Activated CD4-positive, alpha-beta T cell treated with anti-CD3 and anti-CD28 coated beads for 36 hours (primary cell): ENCODE measurements around the gene ARID3B. TPM values are rescaled to one million over a fixed set of nuclear protein-coding genes. Genes with fewer than 3 reads are reported as not detected.
"Not testable (repeated sequence)": the region's sequence is repeated elsewhere in the genome, so short reads cannot be mapped to it uniquely, and the experiment has no call there.

Source experiments
- ATAC-seq: fragments of 200-7000 bp; cut with Tn5 transposase; one replicate; pipeline ENCODE4 v1.10.0; 2021; ENCODE audit warnings: mild to moderate bottlenecking, moderate library complexity
- CTCF ChIA-PET: fragments of 350-600 bp; sonication (Branson Sonifier 250); formaldehyde crosslinking; loops from one replicate; lab custom pipeline; 2021; ENCODE audit warnings: antibody characterized with exemption; lab: Charles Lee
- POLR2A ChIA-PET: fragments of 350-600 bp; sonication (Branson Sonifier 250); formaldehyde crosslinking; loops from one replicate; lab custom pipeline; 2021; ENCODE audit warnings: antibody characterized with exemption, inconsistent platforms; lab: Charles Lee
- DNase-seq: peaks from one replicate; pipeline ENCODE4 v3.0.0-alpha.2; 2020
- H3K27ac Mint-ChIP-seq: one replicate; pipeline ENCODE4 v1.8.0; 2021; ENCODE audit warnings: mixed read lengths
- H3K27me3 Mint-ChIP-seq: one replicate; pipeline ENCODE4 v1.8.0; 2021; ENCODE audit warnings: mixed read lengths
- H3K36me3 Mint-ChIP-seq: one replicate; pipeline ENCODE4 v1.8.0; 2021; ENCODE audit warnings: low read depth, mixed read lengths
- H3K4me1 Mint-ChIP-seq: one replicate; pipeline ENCODE4 v1.8.0; 2021; ENCODE audit warnings: mixed read lengths
- H3K4me3 Mint-ChIP-seq: one replicate; pipeline ENCODE4 v1.8.0; 2021; ENCODE audit warnings: mild to moderate bottlenecking, moderate library complexity, mixed read lengths
- H3K9me3 Mint-ChIP-seq: one replicate; pipeline ENCODE4 v1.8.0; 2021; ENCODE audit warnings: low read depth, mixed read lengths
- intact Hi-C, 2 experiments: fragments of 100-400 bp; cut with DNase I in 1 of 2; cut with micrococcal nuclease in 1 of 2; formaldehyde crosslinking; loops; one replicate each; pipeline versions ENCODE4 v1.14.2 to v1.15.1; 2022 to 2024; cut with DNase I, micrococcal nuclease
- total RNA-seq, 2 experiments: library from RNA; stranded (reverse); gene quantifications; one replicate each; pipeline ENCODE4 v1.2.3, GENCODE V29; 2021

ARID3B gene
- total RNA-seq, 2 experiments from 2014 or later, result 23.9 to 25.4 TPM

- ATAC-seq, result no peak
- no peaks in the 10 kb centered on the region for H3K27me3 Mint-ChIP-seq
- intact Hi-C loops, result no loop called here
- ChIA-PET POLR2A (no interaction called here), CTCF (interaction anchor here (1.0 to 21.2 kb wide), 4 partner anchors 5 to 159 kb away, joined by 4 to 458 read pairs (median 170); partner anchors contain the start of genes CLK3 and CSK)
- no peaks in the 10 kb centered on the region for H3K9me3 Mint-ChIP-seq
- no peak for DNase-seq
- no peak overlapping the region for H3K27ac Mint-ChIP-seq
- peaks cover 5% of the 10 kb centered on the region for H3K4me1 Mint-ChIP-seq
- no peak overlapping the region for H3K4me3 Mint-ChIP-seq
- peaks cover 40% of the 10 kb centered on the region for H3K36me3 Mint-ChIP-seq
Observed at GRCh38 chr15:74628949-74629348, 87.9 kb downstream of the ARID3B start.

DNA sequence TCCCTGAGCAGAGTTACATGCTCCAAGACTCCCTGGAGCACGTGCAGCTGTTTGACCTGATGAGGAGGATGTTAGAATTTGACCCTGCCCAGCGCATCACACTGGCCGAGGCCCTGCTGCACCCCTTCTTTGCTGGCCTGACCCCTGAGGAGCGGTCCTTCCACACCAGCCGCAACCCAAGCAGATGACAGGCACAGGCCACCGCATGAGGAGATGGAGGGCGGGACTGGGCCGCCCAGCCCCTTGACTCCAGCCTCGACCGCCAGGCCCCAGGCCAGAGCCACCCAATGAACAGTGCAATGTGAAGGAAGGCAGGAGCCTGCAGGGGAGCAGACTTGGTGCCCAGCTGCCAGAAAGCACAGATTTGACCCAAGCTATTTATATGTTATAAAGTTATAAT is 88.7 kb downstream of the ARID3B start:
- CTCF ChIA-PET, result interaction anchor here (0.7 to 21.2 kb wide), 4 partner anchors 8 to 254 kb away, joined by 3 to 458 read pairs (median 87); partner anchors contain the start of genes CLK3 and CSK
- intact Hi-C loops, result loop anchor here in 1 of 2 experiments (10.0 kb wide), 1 partner anchor 325 kb away; the partner anchor contains the start of gene RPP25
- H3K27me3 Mint-ChIP-seq, H3K4me3 Mint-ChIP-seq, DNase-seq, POLR2A ChIA-PET, H3K4me1 Mint-ChIP-seq, H3K27ac Mint-ChIP-seq, H3K9me3 Mint-ChIP-seq, ATAC-seq: not testable (repeated sequence)
- peaks cover 36% of the 10 kb centered on the region for H3K36me3 Mint-ChIP-seq

DNA sequence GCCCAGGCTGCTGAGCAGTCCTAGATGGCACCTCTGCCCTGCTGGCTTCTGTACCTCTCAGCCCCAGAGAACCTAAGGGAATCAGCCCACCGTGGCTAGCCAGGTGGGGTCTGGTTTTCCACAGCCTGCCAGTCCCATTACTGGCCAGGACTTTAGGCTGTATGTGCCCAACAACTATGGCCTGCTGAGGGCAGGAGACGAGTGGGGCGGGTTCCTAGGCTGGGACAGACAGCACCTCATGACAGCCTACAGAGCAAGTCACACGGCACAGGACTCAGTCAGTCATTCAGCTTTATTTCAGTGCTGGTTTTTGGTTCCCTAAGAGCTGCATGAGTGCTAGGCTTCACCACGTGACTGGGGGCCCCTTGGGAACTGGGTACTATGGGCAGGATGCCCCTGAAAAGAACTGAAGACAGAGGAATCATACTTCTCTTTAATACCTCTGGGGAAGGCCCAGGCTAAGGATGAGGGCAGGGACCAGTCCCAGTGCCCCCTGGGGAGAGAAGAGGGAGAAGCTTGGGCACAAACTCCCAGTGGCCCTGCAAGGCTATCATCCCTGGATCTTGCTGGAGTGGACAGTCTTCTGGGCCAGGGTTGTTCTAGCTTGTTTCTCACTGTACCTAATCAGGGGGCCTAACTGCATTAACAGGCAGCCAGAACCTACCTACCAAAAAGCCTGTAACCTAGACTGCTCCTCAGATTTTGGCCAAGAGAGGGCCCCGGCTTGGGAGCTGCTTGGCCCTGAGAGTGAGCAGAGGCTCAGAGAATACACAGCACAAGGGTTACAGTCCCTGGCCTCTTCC is 89.5 kb downstream of the ARID3B start:
- no peaks in the 10 kb centered on the region for H3K27me3 Mint-ChIP-seq
- DNase-seq, result no peak
- CTCF ChIA-PET, result interaction anchor here (0.5 to 21.2 kb wide), 14 partner anchors 9 to 321 kb away, joined by 3 to 458 read pairs (median 4); partner anchors contain the start of genes CLK3 and CSK
- no peak overlapping the region for H3K4me3 Mint-ChIP-seq
- POLR2A ChIA-PET, result interaction anchor here (0.6 to 1.7 kb wide), 2 partner anchors 13 to 175 kb away, joined by 3 to 5 read pairs; no protein-coding TSS in a partner anchor
- intact Hi-C loops, result loop anchor here in 1 of 2 experiments (10.0 kb wide), 1 partner anchor 324 kb away; the partner anchor contains the start of gene RPP25
- no peaks in the 10 kb centered on the region for H3K9me3 Mint-ChIP-seq
- H3K4me1 Mint-ChIP-seq, result peaks cover 5% of the 10 kb centered on the region
- peak; percentile 16 for ATAC-seq
- no peak overlapping the region for H3K27ac Mint-ChIP-seq
- H3K36me3 Mint-ChIP-seq, result peaks cover 35% of the 10 kb centered on the region

DNA sequence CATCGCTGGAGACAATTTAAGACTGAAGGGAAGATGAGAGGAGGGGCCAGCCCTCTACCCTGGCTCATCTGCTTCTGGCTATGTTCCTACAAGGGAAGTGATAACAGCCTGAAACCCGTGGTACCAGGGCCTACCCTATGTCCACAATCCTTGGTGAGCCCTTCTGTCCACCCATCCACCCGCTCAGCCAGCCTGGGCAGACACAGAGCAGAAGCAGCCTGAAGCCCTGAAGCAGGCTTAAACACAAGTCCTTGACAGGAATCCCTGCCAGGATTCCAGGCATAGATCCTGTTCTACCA is 90.0 kb downstream of the ARID3B start:
- H3K9me3 Mint-ChIP-seq, result no peaks in the 10 kb centered on the region
- ATAC-seq (no peak), DNase-seq (no peak)
- H3K4me1 Mint-ChIP-seq, result peaks cover 5% of the 10 kb centered on the region
- intact Hi-C loops, result loop anchor here in 1 of 2 experiments (10.0 kb wide), 1 partner anchor 324 kb away; the partner anchor contains the start of gene RPP25
- CTCF ChIA-PET, result interaction anchor here (0.9 to 21.2 kb wide), 13 partner anchors 9 to 321 kb away, joined by 3 to 458 read pairs (median 5); partner anchors contain the start of genes CLK3, CSK and CYP1A1
- no peaks in the 10 kb centered on the region for H3K27me3 Mint-ChIP-seq
- peaks cover 33% of the 10 kb centered on the region for H3K36me3 Mint-ChIP-seq
- POLR2A ChIA-PET, result interaction anchor here (0.6 to 1.7 kb wide), 2 partner anchors 13 to 837 kb away, joined by 3 to 5 read pairs; no protein-coding TSS in a partner anchor
- no peak overlapping the region for H3K4me3 Mint-ChIP-seq
- H3K27ac Mint-ChIP-seq, result no peak overlapping the region

DNA sequence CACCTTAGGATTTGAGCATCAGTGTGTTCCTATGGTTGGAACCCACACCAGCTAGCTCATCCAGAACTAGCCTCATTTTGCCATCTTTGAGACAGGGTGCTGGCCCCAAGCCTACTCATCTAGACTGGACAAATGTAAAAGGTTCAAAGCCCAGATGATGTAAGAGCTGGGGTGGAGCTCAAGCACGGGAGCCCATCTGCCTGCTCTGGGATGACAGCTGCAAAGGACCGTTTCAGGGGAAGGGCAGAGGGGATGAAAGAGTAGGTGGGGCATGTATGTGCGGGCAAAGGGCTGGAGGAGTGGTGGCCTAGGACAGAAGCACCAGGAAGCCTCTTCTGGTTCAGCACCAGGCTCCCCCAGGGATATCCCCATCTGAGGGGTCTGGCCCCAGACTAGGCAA is 90.4 kb downstream of the ARID3B start:
- no peaks in the 10 kb centered on the region for H3K9me3 Mint-ChIP-seq
- intact Hi-C loops, result loop anchor here in 1 of 2 experiments (10.0 kb wide), 1 partner anchor 323 kb away; the partner anchor contains the start of gene RPP25
- peaks cover 1% of the 10 kb centered on the region for H3K4me1 Mint-ChIP-seq
- no peaks in the 10 kb centered on the region for H3K27me3 Mint-ChIP-seq
- ChIA-PET CTCF (interaction anchor here (0.6 to 21.2 kb wide), 27 partner anchors 9 to 320 kb away, joined by 3 to 458 read pairs (median 4); partner anchors contain the start of genes ARID3B, CLK3, CSK and CYP1A1), POLR2A (interaction anchor here (0.6 to 1.7 kb wide), 3 partner anchors 14 to 836 kb away, joined by 3 to 5 read pairs (median 4); no protein-coding TSS in a partner anchor)
- no peak overlapping the region for H3K27ac Mint-ChIP-seq
- H3K36me3 Mint-ChIP-seq, result peaks cover 31% of the 10 kb centered on the region
- no peak for ATAC-seq
- no peak for DNase-seq
- H3K4me3 Mint-ChIP-seq, result no peak overlapping the region

DNA sequence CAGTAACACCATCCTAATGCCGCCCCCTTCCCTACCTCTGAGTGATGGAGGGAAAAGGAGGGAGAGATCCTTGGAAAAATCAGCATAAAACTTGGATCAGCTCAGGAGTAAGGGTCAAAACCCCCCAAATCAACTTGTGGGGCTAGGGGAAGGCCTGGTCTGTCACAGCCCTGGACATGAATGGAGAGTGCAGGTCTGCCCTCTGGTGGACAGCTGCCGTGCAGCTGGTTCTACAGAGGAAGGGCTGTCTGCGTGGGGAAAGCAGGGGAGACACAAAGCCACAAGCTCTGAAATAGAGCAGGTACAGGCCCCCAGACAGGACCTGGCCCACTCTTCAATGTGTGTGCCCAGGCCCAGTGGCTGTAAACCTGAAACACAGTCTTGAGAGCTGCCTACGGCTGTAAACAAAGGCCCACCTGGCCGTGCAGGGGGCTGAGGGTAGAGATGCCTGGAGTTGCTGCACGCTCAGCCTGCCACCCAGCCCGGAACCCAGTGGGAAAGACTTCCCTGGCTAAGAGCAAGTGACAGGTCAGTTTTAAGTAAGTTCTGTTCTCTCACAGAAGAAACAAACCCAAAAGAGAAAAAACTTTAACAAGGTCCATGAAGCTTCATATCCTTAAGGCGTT is 91.0 kb downstream of the ARID3B start:
- Mint-ChIP-seq H3K9me3 (no peaks in the 10 kb centered on the region), H3K36me3 (peaks cover 27% of the 10 kb centered on the region), H3K27me3 (no peaks in the 10 kb centered on the region), H3K4me3 (no peak overlapping the region), H3K27ac (no peak overlapping the region), H3K4me1 (no peaks in the 10 kb centered on the region)
- DNase-seq (peak; percentile 79), ATAC-seq (peak; percentile 66)
- POLR2A ChIA-PET, result interaction anchor here (0.7 to 1.7 kb wide), 2 partner anchors 14 to 139 kb away, joined by 4 to 5 read pairs; no protein-coding TSS in a partner anchor
- CTCF ChIA-PET, result interaction anchor here (0.6 to 21.2 kb wide), 31 partner anchors 9 to 320 kb away, joined by 3 to 458 read pairs (median 4); partner anchors contain the start of genes ARID3B, CLK3, CSK and CYP1A1
- intact Hi-C loops, result loop anchor here (1.0 to 10.0 kb wide), 2 partner anchors 259 to 323 kb away; partner anchors contain the start of gene RPP25 (in 1 of the 2)

GRCh38 chr15:74632601-74633000 is 91.6 kb downstream of the ARID3B start:
- H3K9me3 Mint-ChIP-seq, result no peaks in the 10 kb centered on the region
- H3K27ac Mint-ChIP-seq, result no peak overlapping the region
- ChIA-PET POLR2A (no interaction called here), CTCF (interaction anchor here (0.5 to 21.2 kb wide), 26 partner anchors 9 to 673 kb away, joined by 3 to 458 read pairs (median 4); partner anchors contain the start of genes CLK3, CSK and CYP1A1)
- ATAC-seq (no peak), DNase-seq (no peak)
- H3K27me3 Mint-ChIP-seq, result no peaks in the 10 kb centered on the region
- H3K4me3 Mint-ChIP-seq, result no peak overlapping the region
- peaks cover 25% of the 10 kb centered on the region for H3K36me3 Mint-ChIP-seq
- intact Hi-C loops, result loop anchor here (1.0 to 10.0 kb wide), 2 partner anchors 259 to 322 kb away; partner anchors contain the start of gene RPP25 (in 1 of the 2)
- H3K4me1 Mint-ChIP-seq, result no peaks in the 10 kb centered on the region

GRCh38 chr15:74633781-74634180 is 92.8 kb downstream of the ARID3B start:
- Mint-ChIP-seq H3K27ac (no peak overlapping the region), H3K36me3 (peaks cover 18% of the 10 kb centered on the region), H3K9me3 (no peaks in the 10 kb centered on the region), H3K27me3 (no peaks in the 10 kb centered on the region), H3K4me1 (no peaks in the 10 kb centered on the region), H3K4me3 (no peak overlapping the region)
- CTCF ChIA-PET, result interaction anchor here (0.5 to 21.2 kb wide), 21 partner anchors 12 to 1228 kb away, joined by 3 to 458 read pairs (median 4); partner anchors contain the start of genes CLK3 and CSK
- POLR2A ChIA-PET, result interaction anchor here (0.7 kb wide), 1 partner anchor 136 kb away, joined by 3 read pairs; no protein-coding TSS in a partner anchor
- ATAC-seq (no peak), DNase-seq (no peak)
- intact Hi-C loops, result loop anchor here in 1 of 2 experiments (10.0 kb wide), 1 partner anchor 321 kb away; the partner anchor contains the start of gene RPP25

GRCh38 chr15:74635228-74635627 is 94.2 kb downstream of the ARID3B start:
- POLR2A ChIA-PET, result no interaction called here
- DNase-seq (peak; percentile 87), ATAC-seq (peak; percentile 90)
- Mint-ChIP-seq H3K9me3 (no peaks in the 10 kb centered on the region), H3K4me3 (no peak overlapping the region), H3K4me1 (no peaks in the 10 kb centered on the region), H3K27ac (no peak overlapping the region), H3K27me3 (no peaks in the 10 kb centered on the region), H3K36me3 (peaks cover 13% of the 10 kb centered on the region)
- intact Hi-C loops, result loop anchor here (1.0 to 10.0 kb wide), 5 partner anchors 134 to 320 kb away; partner anchors contain the start of genes RPP25 (in 1 of the 2) and ULK3 (in 1 of the 2)
- CTCF ChIA-PET, result interaction anchor here (0.5 to 21.2 kb wide), 33 partner anchors 11 to 590 kb away, joined by 3 to 458 read pairs (median 4); partner anchors contain the start of genes C15orf39, CLK3, CSK and CYP1A1

DNA sequence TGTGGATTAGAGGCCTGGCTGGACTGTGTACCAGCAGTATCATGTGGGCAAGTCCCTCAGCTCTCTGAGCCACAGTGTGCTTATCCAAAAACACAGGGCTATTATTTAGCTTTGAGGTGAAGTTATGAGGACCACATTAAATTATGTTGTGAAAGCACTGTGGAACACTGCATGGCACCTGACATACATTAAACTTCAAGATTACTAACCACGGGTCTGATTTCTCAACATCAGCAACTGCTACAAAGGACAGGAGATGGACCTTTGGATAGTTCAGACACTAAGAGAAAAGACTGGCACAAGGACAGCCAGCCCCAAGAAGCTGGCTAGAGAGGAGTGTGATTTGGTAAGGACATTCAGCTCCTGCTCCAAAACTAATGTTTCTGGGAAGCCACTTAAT is 96.0 kb downstream of the ARID3B start:
- ATAC-seq, result no peak
- H3K27me3 Mint-ChIP-seq, result no peaks in the 10 kb centered on the region
- no peaks in the 10 kb centered on the region for H3K9me3 Mint-ChIP-seq
- peaks cover 10% of the 10 kb centered on the region for H3K4me1 Mint-ChIP-seq
- ChIA-PET POLR2A (no interaction called here), CTCF (interaction anchor here (0.5 to 21.2 kb wide), 11 partner anchors 9 to 641 kb away, joined by 3 to 458 read pairs (median 5); partner anchors contain the start of genes CLK3, CSK, CYP1A1 and FAM219B)
- no peak overlapping the region for H3K27ac Mint-ChIP-seq
- DNase-seq, result no peak
- H3K4me3 Mint-ChIP-seq, result no peak overlapping the region
- intact Hi-C loops, result loop anchor here (5.0 to 10.0 kb wide), 3 partner anchors 205 to 318 kb away; partner anchors contain the start of genes RPP25 (in 1 of the 2) and ULK3 (in 1 of the 2)
- H3K36me3 Mint-ChIP-seq, result peaks cover 13% of the 10 kb centered on the region
